H1 (cell line): ENCODE data around the gene CHST3. TPM values are rescaled to one million over a fixed set of nuclear protein-coding genes. Genes with fewer than 3 reads are reported as not detected.

Experiments used
- CBX5 ChIP-seq: fragments of 300-800, 300-1000 bp; sonication (generic); IDR thresholded peaks from 2 replicates; pipeline ENCODE4 v1.7.1; 2016; ENCODE audit warnings: antibody characterized with exemption, low read length, low read depth
- CHD7 ChIP-seq: fragments of 300-600 bp; sonication (generic); IDR thresholded peaks from 2 replicates; pipeline ENCODE4 v1.7.1; 2012; ENCODE audit warnings: low read length, moderate library complexity, mild to moderate bottlenecking, inconsistent platforms; ENCODE audit not compliant: insufficient replicate concordance
- CREB1 ChIP-seq: IDR thresholded peaks from 2 replicates; pipeline ENCODE4 v1.6.1; 2012; ENCODE audit warnings: inconsistent platforms
- FOSL1 ChIP-seq: IDR thresholded peaks from 2 replicates; pipeline ENCODE4 v1.6.1; 2011; ENCODE audit warnings: mild to moderate bottlenecking, low read depth, low read length, moderate library complexity; ENCODE audit not compliant: insufficient read depth
- NRF1 ChIP-seq: IDR thresholded peaks from 2 replicates; pipeline ENCODE4 v1.6.1; 2011; ENCODE audit warnings: mild to moderate bottlenecking, low read depth, low read length, improper control_type of control experiment
- RBBP5 ChIP-seq: IDR thresholded peaks from 2 replicates; pipeline ENCODE4 v1.7.1; 2012; ENCODE audit warnings: low read depth, mild to moderate bottlenecking, inconsistent platforms, low read length, moderate library complexity, borderline replicate concordance
- TEAD4 ChIP-seq: IDR thresholded peaks from 2 replicates; pipeline ENCODE4 v1.6.1; 2012; ENCODE audit warnings: low read depth, low read length, inconsistent platforms, mixed read lengths
- polyA plus RNA-seq, 7 experiments: library from polyadenylated mRNA; depleted of rRNA in 3 of 7; stranded (reverse) in 5 of 7; unstranded in 2 of 7; fragments of >200 nt in 5 of 7; fragments of 200-250 nt in 2 of 7; gene quantifications; 1 replicate in 5 of 7; 2 replicates in 1 of 7; 4 replicates in 1 of 7; pipeline versions ENCODE4 v1.2.1 to v1.2.3, GENCODE V29; 2011 to 2013; ENCODE audit warnings: missing spikeins in 2 of 7, mixed read lengths in 2 of 7
- total RNA-seq: library from RNA; stranded (reverse); fragmentation: NEBNext Ultra II Directional; extraction: Animal tissue kit (Norgen Biotek cat#: 25700); gene quantifications from 2 replicates; pipeline ENCODE4 v1.2.1, GENCODE V29; 2021

Gene CHST3
- total and polyA plus RNA-seq, 2 of the 8 experiments (the other 6 are each of a cell fraction or from before 2014, with no cell fraction given), result 2.0 to 5.8 TPM

DNA sequence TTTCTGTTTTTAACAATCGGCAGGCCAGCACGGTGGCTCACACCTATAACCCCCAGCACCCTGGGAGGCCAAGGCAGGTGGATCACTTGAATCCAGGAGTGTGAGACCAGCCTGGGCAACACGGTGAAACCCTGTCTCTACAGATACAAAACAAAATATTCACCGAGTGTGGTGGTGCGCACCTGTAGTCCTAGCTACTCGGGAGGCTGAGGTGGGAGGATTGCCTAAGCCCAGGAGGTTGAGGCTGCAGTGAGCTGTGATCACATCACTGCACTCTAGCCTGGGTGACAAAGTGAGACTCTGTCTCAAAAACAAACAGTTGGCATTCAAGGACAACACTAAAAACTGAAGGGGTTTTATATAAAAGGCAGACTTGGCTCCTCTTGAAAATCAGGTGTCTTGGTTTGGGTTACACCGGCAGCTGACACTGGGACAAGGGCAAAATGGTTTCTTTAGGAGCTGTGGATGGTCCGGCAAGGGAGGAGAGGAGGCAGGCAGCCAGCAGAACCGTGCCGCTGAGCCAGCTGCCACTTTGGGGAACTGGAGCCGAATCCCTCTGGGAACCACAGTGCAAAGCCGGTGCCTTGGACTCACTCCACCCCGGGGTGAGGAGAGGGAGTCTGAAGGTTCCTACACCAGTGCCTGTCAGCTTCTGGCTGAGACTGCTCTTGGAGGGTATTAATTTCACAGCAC lies 52.6 kb downstream of the CHST3 start (continued):
- no peak for TF ChIP-seq FOSL1
- TF ChIP-seq CREB1, result no peak
- no peak for TF ChIP-seq TEAD4
- TF ChIP-seq CHD7, result no peak
- no peak for TF ChIP-seq CBX5
- TF ChIP-seq NRF1, result no peak
- no peak for TF ChIP-seq RBBP5
